GM19025 (cell line): ENCODE results near the gene IGFL2.
"Not testable (repeated sequence)": the region's sequence is repeated elsewhere in the genome, so short reads cannot be mapped to it uniquely, and the experiment has no call there.

ENCODE experiments used
- ATAC-seq: cut with Tn5 transposase; IDR thresholded peaks from one replicate; pipeline ENCODE4 v1.9.1; 2021; ENCODE audit warnings: mild to moderate bottlenecking, low read depth, moderate library complexity; ENCODE audit not compliant: unreplicated experiment

IGFL2 gene

GRCh38 chr19:46147791-46148288 lies at the start of gene IGFL2:
TSS of gene IGFL2 (plus strand) at chr19:46148238. CDS start at chr19:46148279, 41 bp downstream.
- no peak for ATAC-seq

GRCh38 chr19:46100344-46100743 lies 47.7 kb upstream of the IGFL2 start:
- ATAC-seq = no peak

- no peak for ATAC-seq
Measured at GRCh38 chr19:46101293-46101692, 46.7 kb upstream of the IGFL2 start.

GRCh38 chr19:46102333-46102732 lies 45.7 kb upstream of the IGFL2 start:
- ATAC-seq = not testable (repeated sequence)

- ATAC-seq = no peak
Measured at GRCh38 chr19:46107371-46107770, 40.7 kb upstream of the IGFL2 start.

GRCh38 chr19:46109876-46110275 lies 38.2 kb upstream of the IGFL2 start:
- no peak for ATAC-seq

GRCh38 chr19:46111376-46111775 lies 36.7 kb upstream of the IGFL2 start:
- no peak for ATAC-seq

GRCh38 chr19:46112527-46112926 lies 35.5 kb upstream of the IGFL2 start:
- ATAC-seq = no peak

GRCh38 chr19:46113726-46114125 lies 34.3 kb upstream of the IGFL2 start:
- no peak for ATAC-seq

- ATAC-seq = no peak
Measured at GRCh38 chr19:46115396-46116106, 32.5 kb upstream of the IGFL2 start.

GRCh38 chr19:46116121-46116520 lies 31.9 kb upstream of the IGFL2 start:
- no peak for ATAC-seq

GRCh38 chr19:46118136-46118535 lies 29.9 kb upstream of the IGFL2 start:
- ATAC-seq = no peak

- no peak for ATAC-seq
Measured at GRCh38 chr19:46124638-46125115, 23.4 kb upstream of the IGFL2 start, which contains the start of gene IGFL3. TSS of gene IGFL3 (minus strand) at chr19:46124688. CDS start at chr19:46124649, 39 bp downstream.

GRCh38 chr19:46125447-46125846 lies 22.6 kb upstream of the IGFL2 start:
- ATAC-seq = no peak

- no peak for ATAC-seq
Measured at GRCh38 chr19:46126086-46126580, 21.9 kb upstream of the IGFL2 start.

- ATAC-seq = no peak
Measured at GRCh38 chr19:46131485-46132143, 16.4 kb upstream of the IGFL2 start.

- ATAC-seq = no peak
Measured at GRCh38 chr19:46132508-46133100, 15.4 kb upstream of the IGFL2 start.

GRCh38 chr19:46133101-46133627 lies 14.9 kb upstream of the IGFL2 start:
- ATAC-seq = no peak

- no peak for ATAC-seq
Measured at GRCh38 chr19:46133777-46134241, 14.2 kb upstream of the IGFL2 start.

GRCh38 chr19:46134527-46134926 lies 13.5 kb upstream of the IGFL2 start:
- no peak for ATAC-seq
